NT2/D1 (cell line): ENCODE results near the gene MRTFA.

Source experiments
- SUZ12 ChIP-seq: IDR thresholded peaks from 2 replicates; pipeline ENCODE4 v1.6.1; 2011; ENCODE audit not compliant: insufficient read length, insufficient read depth; ENCODE audit errors: extremely low read depth
- YY1 ChIP-seq: IDR thresholded peaks from 2 replicates; pipeline ENCODE4 v1.6.1; 2011; ENCODE audit not compliant: insufficient read length, insufficient read depth
- ZNF274 ChIP-seq: IDR thresholded peaks from 2 replicates; pipeline ENCODE4 v1.6.1; 2011; ENCODE audit warnings: mild to moderate bottlenecking, low read depth, low read length

GRCh38 chr22:40476341-40476740, 160.2 kb downstream of the MRTFA start:
- TF ChIP-seq YY1, result no peak
- TF ChIP-seq ZNF274, result no peak
- TF ChIP-seq SUZ12, result no peak
